H9 (cell line): Measurements from ENCODE around the gene UGT3A1. TPM values are rescaled to one million over a fixed set of nuclear protein-coding genes. Genes with fewer than 3 reads are reported as not detected.

Experiments used
- DNase-seq: peaks from one replicate; pipeline ENCODE4 v3.0.0-alpha.2; 2017
- H2AFZ ChIP-seq: one replicate; pipeline ENCODE4 v1.6.1; 2013; ENCODE audit warnings: mild to moderate bottlenecking, low read length, control low read depth, moderate library complexity
- H2AK5ac ChIP-seq: 2 replicates; pipeline ENCODE4 v1.6.1; 2013; ENCODE audit warnings: low read length, control low read depth, mixed read lengths; ENCODE audit not compliant: insufficient read length
- H2BK120ac ChIP-seq: one replicate; pipeline ENCODE4 v1.6.1; 2013; ENCODE audit warnings: low read depth, mild to moderate bottlenecking, low read length, control low read depth, inconsistent platforms; ENCODE audit not compliant: poor library complexity, severe bottlenecking
- H2BK12ac ChIP-seq: 2 replicates; pipeline ENCODE4 v1.6.1; 2013; ENCODE audit warnings: low read length, control low read depth, mixed read lengths, low read depth; ENCODE audit not compliant: insufficient read length
- H2BK15ac ChIP-seq: 2 replicates; pipeline ENCODE4 v1.6.1; 2013; ENCODE audit warnings: low read depth, low read length, control low read depth
- H2BK20ac ChIP-seq: one replicate; pipeline ENCODE4 v1.6.1; 2013; ENCODE audit warnings: low read depth, mild to moderate bottlenecking, low read length, control low read depth, inconsistent platforms; ENCODE audit not compliant: poor library complexity, severe bottlenecking
- H2BK5ac ChIP-seq: 2 replicates; pipeline ENCODE4 v1.6.1; 2013; ENCODE audit warnings: low read length, control low read depth, mixed read lengths; ENCODE audit not compliant: insufficient read length
- H3K14ac ChIP-seq: 2 replicates; pipeline ENCODE4 v1.6.1; 2013; ENCODE audit warnings: low read length, control low read depth; ENCODE audit not compliant: insufficient read depth
- H3K18ac ChIP-seq: 2 replicates; pipeline ENCODE4 v1.6.1; 2013; ENCODE audit warnings: low read depth, mild to moderate bottlenecking, mixed read lengths, low read length, control low read depth; ENCODE audit not compliant: insufficient read length
- H3K23ac ChIP-seq: 2 replicates; pipeline ENCODE4 v1.6.1; 2013; ENCODE audit warnings: low read length, control low read depth, mixed read lengths, low read depth; ENCODE audit not compliant: insufficient read length
- H3K23me2 ChIP-seq: 2 replicates; pipeline ENCODE4 v1.6.1; 2013; ENCODE audit warnings: low read depth, mild to moderate bottlenecking, mixed read lengths, low read length, control low read depth; ENCODE audit not compliant: insufficient read length, poor library complexity, severe bottlenecking
- H3K27ac ChIP-seq: 2 replicates; pipeline ENCODE4 v1.5.1; 2013; ENCODE audit warnings: low read length, control low read depth, mixed read lengths, low read depth; ENCODE audit not compliant: insufficient read length
- H3K27me3 ChIP-seq: 2 replicates; pipeline ENCODE4 v1.6.1; 2013; ENCODE audit warnings: low read length, control low read depth, inconsistent platforms; ENCODE audit not compliant: insufficient read depth
- H3K4ac ChIP-seq: 2 replicates; pipeline ENCODE4 v1.6.1; 2013; ENCODE audit warnings: low read depth, mild to moderate bottlenecking, control low read depth, inconsistent platforms, low read length, moderate library complexity
- H3K4me1 ChIP-seq: 2 replicates; pipeline ENCODE4 v1.6.1; 2013; ENCODE audit warnings: low read length, control low read depth, inconsistent platforms; ENCODE audit not compliant: insufficient read depth
- H3K4me2 ChIP-seq: 2 replicates; pipeline ENCODE4 v1.6.1; 2013; ENCODE audit warnings: low read length, control low read depth, mixed read lengths; ENCODE audit not compliant: insufficient read length, insufficient read depth
- H3K56ac ChIP-seq: 2 replicates; pipeline ENCODE4 v1.6.1; 2013; ENCODE audit warnings: low read depth, mild to moderate bottlenecking, mixed read lengths, low read length, control low read depth; ENCODE audit not compliant: insufficient read length
- H3K79me1 ChIP-seq: 2 replicates; pipeline ENCODE4 v1.6.1; 2013; ENCODE audit warnings: low read depth, mild to moderate bottlenecking, moderate library complexity, low read length, control low read depth, inconsistent platforms; ENCODE audit not compliant: insufficient read depth, poor library complexity, severe bottlenecking
- H3K79me2 ChIP-seq: 2 replicates; pipeline ENCODE4 v1.6.1; 2013; ENCODE audit warnings: low read length, control low read depth, inconsistent platforms; ENCODE audit not compliant: insufficient read depth
- H3K9ac ChIP-seq: 2 replicates; pipeline ENCODE4 v1.6.1; 2013; ENCODE audit warnings: low read length, control low read depth, mixed read lengths; ENCODE audit not compliant: insufficient read length; ENCODE audit errors: extremely low read depth
- H3K9me3 ChIP-seq: one replicate; pipeline ENCODE4 v1.6.1; 2013; ENCODE audit warnings: low read depth, low read length, inconsistent platforms; ENCODE audit not compliant: control insufficient read depth
- H3T11ph ChIP-seq: one replicate; pipeline ENCODE4 v1.6.1; 2013; ENCODE audit warnings: mild to moderate bottlenecking, low read length, control low read depth, inconsistent platforms
- H4K20me1 ChIP-seq: one replicate; pipeline ENCODE4 v1.6.1; 2013; ENCODE audit not compliant: control insufficient read depth, insufficient read length, insufficient read depth
- H4K5ac ChIP-seq: 2 replicates; pipeline ENCODE4 v1.6.1; 2013; ENCODE audit warnings: low read depth, mild to moderate bottlenecking, mixed read lengths, low read length, control low read depth; ENCODE audit not compliant: insufficient read length
- H4K8ac ChIP-seq: replicated peaks from 2 replicates; pipeline ENCODE4 v1.6.1; 2013; ENCODE audit warnings: low read length, control low read depth, mixed read lengths, low read depth; ENCODE audit not compliant: insufficient read length
- H4K91ac ChIP-seq: 2 replicates; pipeline ENCODE4 v1.6.1; 2013; ENCODE audit warnings: low read depth, mild to moderate bottlenecking, moderate library complexity, mixed read lengths, low read length, control low read depth; ENCODE audit not compliant: insufficient read length
- H3K27ac Mint-ChIP-seq, 3 experiments: 2 replicates in 2 of 3; 3 replicates in 1 of 3; pipeline ENCODE4 v1.8.0; 2020 to 2021; ENCODE audit warnings: mixed read lengths in 3 of 3, mild to moderate bottlenecking in 1 of 3, moderate library complexity in 1 of 3
- H3K27me3 Mint-ChIP-seq: 2 replicates; pipeline ENCODE4 v1.8.0; 2021; ENCODE audit warnings: low read depth, mild to moderate bottlenecking, moderate library complexity, mixed read lengths
- H3K36me3 Mint-ChIP-seq, 3 experiments: 2 replicates in 2 of 3; 3 replicates in 1 of 3; pipeline ENCODE4 v1.8.0; 2020 to 2021; ENCODE audit warnings: low read depth in 3 of 3, mixed read lengths in 3 of 3; ENCODE audit not compliant: insufficient read depth in 1 of 3
- H3K4me1 Mint-ChIP-seq, 2 experiments: 2 replicates each; pipeline ENCODE4 v1.8.0; 2020; ENCODE audit warnings: mixed read lengths in 2 of 2
- H3K4me3 Mint-ChIP-seq, 2 experiments: 2 replicates in 1 of 2; 3 replicates in 1 of 2; pipeline ENCODE4 v1.8.0; 2020 to 2021; ENCODE audit warnings: mild to moderate bottlenecking in 2 of 2, mixed read lengths in 2 of 2, moderate library complexity in 1 of 2
- H3K9me3 Mint-ChIP-seq, 2 experiments: 2 replicates in 1 of 2; 3 replicates in 1 of 2; pipeline ENCODE4 v1.8.0; 2020; ENCODE audit warnings: mild to moderate bottlenecking in 2 of 2, mixed read lengths in 2 of 2, moderate library complexity in 1 of 2
- CTCF ChIP-seq: fragments of 200-600 bp; sonication (generic); conservative IDR thresholded peaks from 3 replicates; pipeline ENCODE4 v1.8.0; 2021; ENCODE audit warnings: antibody characterized with exemption, mild to moderate bottlenecking
- WGBS: extraction: QIAGEN DNeasy Blood & Tissue Kit; methylation state at CpG from one replicate; pipeline ENCODE4 v1.1.7; 2013; ENCODE audit warnings: missing lambda C conversion rate, low lambda C conversion rate, mixed read lengths; ENCODE audit not compliant: insufficient read length; ENCODE audit errors: extremely low coverage; 5-methylcytosine and 5-hydroxymethylcytosine counted together
- total RNA-seq: library from RNA; stranded (reverse); gene quantifications from 2 replicates; pipeline ENCODE4 v1.2.1, GENCODE V29; 2021

Gene UGT3A1
- total RNA-seq, 1 experiment from 2014 or later: 1.8 TPM

- no CpG with 5 or more reads among the region's 4 CpGs for WGBS
These were observed 72.0 kb downstream of the UGT3A1 start for GRCh38 chr5:35919191-35919590.

More at GRCh38 chr5:35919191-35919590, 72.0 kb downstream of the UGT3A1 start:
- no peak overlapping the region for H3K56ac ChIP-seq
- no peak for DNase-seq
- no peak overlapping the region for H4K8ac ChIP-seq
- no peaks in the 10 kb centered on the region for H3K79me1 ChIP-seq
- no peak overlapping the region for H3K4ac ChIP-seq
- H4K5ac ChIP-seq: no peak overlapping the region
- no peaks in the 10 kb centered on the region for H3K23me2 ChIP-seq
- Mint-ChIP-seq H3K27ac (no peak overlapping the region), H3K27me3 (peaks cover 32% of the 10 kb centered on the region), H3K4me1 (no peaks in the 10 kb centered on the region), H3K36me3 (peaks cover 0 to 2% (median 0%) of the 10 kb centered on the region in 3 experiments; a peak in 1 of 7 replicates), H3K4me3 (no peak overlapping the region), H3K9me3 (peaks cover 13 to 15% of the 10 kb centered on the region in 2 experiments; a peak in 4 of 5 replicates)
- no peak overlapping the region for H3K27ac ChIP-seq
- H4K20me1 ChIP-seq: no peaks in the 10 kb centered on the region
- H3K14ac ChIP-seq: no peak overlapping the region
- peaks cover 3% of the 10 kb centered on the region; the same call in 1 of the 2 replicates for H3K27me3 ChIP-seq
- no peak overlapping the region for H2BK12ac ChIP-seq
- H3T11ph ChIP-seq: no peak overlapping the region
- H3K4me2 ChIP-seq: no peak overlapping the region
- H2AFZ ChIP-seq: no peak overlapping the region
- no peak overlapping the region for H3K18ac ChIP-seq
- TF ChIP-seq CTCF: no peak
- H4K91ac ChIP-seq: no peak overlapping the region
- no peaks in the 10 kb centered on the region for H3K4me1 ChIP-seq
- H3K9me3 ChIP-seq: no peaks in the 10 kb centered on the region
- no peak overlapping the region for H2BK15ac ChIP-seq
- H2BK20ac ChIP-seq: no peak overlapping the region
- H3K9ac ChIP-seq: no peak overlapping the region
- no peak overlapping the region for H3K23ac ChIP-seq
- no peaks in the 10 kb centered on the region for H3K79me2 ChIP-seq
- no peak overlapping the region for H2BK120ac ChIP-seq
- no peak overlapping the region for H2BK5ac ChIP-seq
- no peak overlapping the region for H2AK5ac ChIP-seq
